Neuronal stem cell (in vitro differentiated cells): ENCODE measurements around the gene BCL2L1.
A peak's percentile ranks its signal among the peaks of the same experiment; 100 is the strongest.

Source experiments
- DNase-seq: peaks from one replicate; pipeline ENCODE4 v3.0.0-alpha.2; 2013; ENCODE audit warnings: low spot score
- H2AFZ ChIP-seq: one replicate; pipeline ENCODE4 v1.6.1; 2013; ENCODE audit warnings: mild to moderate bottlenecking, low read length, inconsistent platforms
- H2AK5ac ChIP-seq: 2 replicates; pipeline ENCODE4 v1.6.1; 2013; ENCODE audit warnings: low read depth, mild to moderate bottlenecking, inconsistent platforms, low read length, moderate library complexity, mixed read lengths
- H2BK120ac ChIP-seq: 2 replicates; pipeline ENCODE4 v1.6.1; 2013; ENCODE audit warnings: low read depth, mild to moderate bottlenecking, inconsistent platforms, low read length, moderate library complexity, mixed read lengths
- H2BK12ac ChIP-seq: one replicate; pipeline ENCODE4 v1.6.1; 2013; ENCODE audit warnings: low read length, inconsistent platforms
- H2BK15ac ChIP-seq: 2 replicates; pipeline ENCODE4 v1.6.1; 2013; ENCODE audit warnings: mild to moderate bottlenecking, low read length, inconsistent platforms, mixed read lengths
- H2BK5ac ChIP-seq: one replicate; pipeline ENCODE4 v1.6.1; 2013; ENCODE audit warnings: inconsistent platforms, mild to moderate bottlenecking, low read length, moderate library complexity
- H3K14ac ChIP-seq: one replicate; pipeline ENCODE4 v1.6.1; 2013; ENCODE audit warnings: low read length, inconsistent platforms
- H3K18ac ChIP-seq: 2 replicates; pipeline ENCODE4 v1.6.1; 2013; ENCODE audit warnings: low read length, inconsistent platforms
- H3K23ac ChIP-seq: 2 replicates; pipeline ENCODE4 v1.6.1; 2013; ENCODE audit warnings: low read depth, mild to moderate bottlenecking, mixed read lengths, low read length, inconsistent platforms; ENCODE audit not compliant: poor library complexity
- H3K27ac ChIP-seq: replicated peaks from 3 replicates; pipeline ENCODE4 v1.5.1; 2013; ENCODE audit warnings: low read length, inconsistent platforms
- H3K27me3 ChIP-seq, 3 experiments: 2 replicates each; pipeline ENCODE4 v1.6.1; 2013; ENCODE audit warnings: low read length in 3 of 3, mild to moderate bottlenecking in 2 of 3, inconsistent platforms in 1 of 3, low read depth in 1 of 3, mixed read lengths in 1 of 3, moderate library complexity in 1 of 3; ENCODE audit not compliant: control insufficient read depth in 3 of 3, insufficient read depth in 3 of 3
- H3K36me3 ChIP-seq, 2 donors: replicated peaks in 1 of 2; 2 replicates each; pipeline ENCODE4 v1.6.1; 2013; ENCODE audit warnings: low read length in 2 of 2; ENCODE audit not compliant: control insufficient read depth in 2 of 2, insufficient read depth in 2 of 2
- H3K4ac ChIP-seq: 2 replicates; pipeline ENCODE4 v1.6.1; 2013; ENCODE audit warnings: inconsistent platforms, mild to moderate bottlenecking, low read length, moderate library complexity
- H3K4me1 ChIP-seq, 2 donors: 1 replicate in 1 of 2; 2 replicates in 1 of 2; pipeline ENCODE4 v1.6.1; 2013; ENCODE audit warnings: low read length in 2 of 2, low read depth in 1 of 2; ENCODE audit not compliant: control insufficient read depth in 2 of 2, insufficient read depth in 1 of 2
- H3K4me2 ChIP-seq: one replicate; pipeline ENCODE4 v1.6.1; 2013; ENCODE audit warnings: mild to moderate bottlenecking, low read length, inconsistent platforms; ENCODE audit not compliant: insufficient read depth, poor library complexity, severe bottlenecking
- H3K4me3 ChIP-seq, 2 donors: 2 replicates each; pipeline ENCODE4 v1.5.1; 2013; ENCODE audit warnings: low read length in 2 of 2, mild to moderate bottlenecking in 2 of 2, inconsistent platforms in 1 of 2, moderate library complexity in 1 of 2
- H3K79me1 ChIP-seq: one replicate; pipeline ENCODE4 v1.6.1; 2013; ENCODE audit warnings: low read depth, mild to moderate bottlenecking, inconsistent platforms, low read length, moderate library complexity
- H3K9ac ChIP-seq: one replicate; pipeline ENCODE4 v1.6.1; 2013; ENCODE audit warnings: mild to moderate bottlenecking, low read depth, low read length, inconsistent platforms; ENCODE audit not compliant: poor library complexity
- H3K9me3 ChIP-seq, 2 donors: replicated peaks in 1 of 2; 2 replicates each; pipeline versions ENCODE3 to v1.6.1; 2013; ENCODE audit warnings: low read length in 2 of 2, mild to moderate bottlenecking in 2 of 2, inconsistent platforms in 1 of 2, low read depth in 1 of 2, mixed read lengths in 1 of 2, moderate library complexity in 1 of 2; ENCODE audit not compliant: control insufficient read depth in 2 of 2, insufficient read depth in 1 of 2
- H4K8ac ChIP-seq: one replicate; pipeline ENCODE4 v1.6.1; 2013; ENCODE audit warnings: low read depth, mild to moderate bottlenecking, inconsistent platforms, low read length, moderate library complexity
- H4K91ac ChIP-seq: one replicate; pipeline ENCODE4 v1.6.1; 2013; ENCODE audit warnings: low read length, low read depth, mild to moderate bottlenecking, inconsistent platforms; ENCODE audit not compliant: poor library complexity
- WGBS, 2 donors: extraction: QIAGEN DNeasy Blood & Tissue Kit; methylation state at CpG; one replicate each; pipeline ENCODE4 v1.1.7; 2013; ENCODE audit warnings: missing lambda C conversion rate in 2 of 2, mixed read lengths in 1 of 2; ENCODE audit not compliant: insufficient read length in 2 of 2, insufficient replicate concordance in 1 of 2; ENCODE audit errors: extremely low coverage in 2 of 2; 5-methylcytosine and 5-hydroxymethylcytosine counted together

BCL2L1 gene

GRCh38 chr20:31705598-31706597 lies 16.8 kb downstream of the BCL2L1 start:
- WGBS, 2 donors, result no CpG with 5 or more reads among the region's 4 CpGs
- no peak overlapping the region for H2AFZ ChIP-seq
- H3K14ac ChIP-seq, result no peak overlapping the region
- H3K27me3 ChIP-seq, result no peaks in the 10 kb centered on the region
- no peak overlapping the region for H3K4ac ChIP-seq
- H2BK120ac ChIP-seq, result no peak overlapping the region
- H3K9ac ChIP-seq, result no peak overlapping the region
- peaks cover 5 to 72% of the 10 kb centered on the region in 2 donors for H3K36me3 ChIP-seq
- H3K4me1 ChIP-seq, result peaks cover 0 to 2% of the 10 kb centered on the region in 2 donors
- H3K23ac ChIP-seq, result no peak overlapping the region
- H3K4me3 ChIP-seq, result no peak overlapping the region
- no peak for DNase-seq
- no peak overlapping the region for H4K8ac ChIP-seq
- peaks cover 7% of the 10 kb centered on the region for H3K79me1 ChIP-seq
- H3K4me2 ChIP-seq, result no peak overlapping the region
- H2BK15ac ChIP-seq, result no peak overlapping the region
- no peaks in the 10 kb centered on the region for H3K9me3 ChIP-seq
- no peak overlapping the region for H2AK5ac ChIP-seq
- H3K18ac ChIP-seq, result no peak overlapping the region
- no peak overlapping the region for H4K91ac ChIP-seq
- no peak overlapping the region for H3K27ac ChIP-seq
- H2BK5ac ChIP-seq, result no peak overlapping the region
- H2BK12ac ChIP-seq, result no peak overlapping the region

- Histone ChIP-seq H3K4me2 (no peak overlapping the region), H2AFZ (no peak overlapping the region), H2BK15ac (no peak overlapping the region), H3K23ac (no peak overlapping the region), H2BK12ac (no peak overlapping the region), H3K4me1 (peaks cover 0 to 2% of the 10 kb centered on the region in 2 donors), H3K79me1 (peaks cover 3% of the 10 kb centered on the region), H4K91ac (no peak overlapping the region), H3K4ac (no peak overlapping the region), H2BK5ac (no peak overlapping the region), H3K14ac (no peak overlapping the region), H2BK120ac (no peak overlapping the region), H3K27ac (no peak overlapping the region), H2AK5ac (no peak overlapping the region), H3K9me3 (no peaks in the 10 kb centered on the region), H3K36me3 (peaks cover 5 to 69% of the 10 kb centered on the region in 2 donors), H4K8ac (no peak overlapping the region), H3K18ac (no peak overlapping the region), H3K27me3 (no peaks in the 10 kb centered on the region), H3K4me3 (no peak overlapping the region), H3K9ac (no peak overlapping the region)
- no peak for DNase-seq
These were observed 17.5 kb downstream of the BCL2L1 start for GRCh38 chr20:31705191-31705590.

GRCh38 chr20:31704225-31705119 lies 18.2 kb downstream of the BCL2L1 start:
- H3K27me3 ChIP-seq, result no peaks in the 10 kb centered on the region
- H3K27ac ChIP-seq, result peak overlapping the region; percentile 34
- H3K9ac ChIP-seq, result no peak overlapping the region
- H4K8ac ChIP-seq, result no peak overlapping the region
- no peak overlapping the region for H3K4ac ChIP-seq
- H4K91ac ChIP-seq, result no peak overlapping the region
- peaks cover 5 to 72% of the 10 kb centered on the region in 2 donors for H3K36me3 ChIP-seq
- WGBS, 2 donors, result no CpG with 5 or more reads among the region's 11 CpGs
- H3K23ac ChIP-seq, result no peak overlapping the region
- no peak for DNase-seq
- H2BK12ac ChIP-seq, result no peak overlapping the region
- H3K14ac ChIP-seq, result no peak overlapping the region
- no peak overlapping the region for H2AK5ac ChIP-seq
- H3K4me2 ChIP-seq, result no peak overlapping the region
- no peak overlapping the region for H2BK5ac ChIP-seq
- H2BK15ac ChIP-seq, result no peak overlapping the region
- H2AFZ ChIP-seq, result no peak overlapping the region
- no peak overlapping the region for H3K4me3 ChIP-seq
- H3K79me1 ChIP-seq, result peaks cover 3% of the 10 kb centered on the region
- no peak overlapping the region for H3K18ac ChIP-seq
- peaks cover 0 to 2% of the 10 kb centered on the region in 2 donors for H3K4me1 ChIP-seq
- no peaks in the 10 kb centered on the region for H3K9me3 ChIP-seq
- no peak overlapping the region for H2BK120ac ChIP-seq

GRCh38 chr20:31701591-31701990 lies 21.1 kb downstream of the BCL2L1 start:
- H3K4me3 ChIP-seq, result no peak overlapping the region
- H3K14ac ChIP-seq, result no peak overlapping the region
- no peak overlapping the region for H3K18ac ChIP-seq
- H3K27ac ChIP-seq, result no peak overlapping the region
- no peak overlapping the region for H2AK5ac ChIP-seq
- no peak overlapping the region for H4K91ac ChIP-seq
- no peak overlapping the region for H3K4ac ChIP-seq
- H3K36me3 ChIP-seq, result peaks cover 1 to 66% of the 10 kb centered on the region in 2 donors
- H3K9me3 ChIP-seq, result no peaks in the 10 kb centered on the region
- no peak overlapping the region for H3K23ac ChIP-seq
- no peak overlapping the region for H2BK15ac ChIP-seq
- H4K8ac ChIP-seq, result no peak overlapping the region
- H2BK120ac ChIP-seq, result no peak overlapping the region
- DNase-seq, result no peak
- no peak overlapping the region for H2BK5ac ChIP-seq
- no CpG with 5 or more reads among the region's 1 CpG for WGBS, 2 donors
- no peak overlapping the region for H3K9ac ChIP-seq
- H3K27me3 ChIP-seq, result no peaks in the 10 kb centered on the region
- H3K4me2 ChIP-seq, result no peak overlapping the region
- H3K4me1 ChIP-seq, result peaks cover 0 to 2% of the 10 kb centered on the region in 2 donors
- H2BK12ac ChIP-seq, result no peak overlapping the region
- H2AFZ ChIP-seq, result no peak overlapping the region
- no peaks in the 10 kb centered on the region for H3K79me1 ChIP-seq
